ENCODE measurements around the gene CIT. TPM values are rescaled to one million over a fixed set of nuclear protein-coding genes. Genes with fewer than 3 reads are reported as not detected.

The CIT gene
- polyA plus RNA-seq, 3 donors, result 0.03 TPM; not detected in 2

DNA sequence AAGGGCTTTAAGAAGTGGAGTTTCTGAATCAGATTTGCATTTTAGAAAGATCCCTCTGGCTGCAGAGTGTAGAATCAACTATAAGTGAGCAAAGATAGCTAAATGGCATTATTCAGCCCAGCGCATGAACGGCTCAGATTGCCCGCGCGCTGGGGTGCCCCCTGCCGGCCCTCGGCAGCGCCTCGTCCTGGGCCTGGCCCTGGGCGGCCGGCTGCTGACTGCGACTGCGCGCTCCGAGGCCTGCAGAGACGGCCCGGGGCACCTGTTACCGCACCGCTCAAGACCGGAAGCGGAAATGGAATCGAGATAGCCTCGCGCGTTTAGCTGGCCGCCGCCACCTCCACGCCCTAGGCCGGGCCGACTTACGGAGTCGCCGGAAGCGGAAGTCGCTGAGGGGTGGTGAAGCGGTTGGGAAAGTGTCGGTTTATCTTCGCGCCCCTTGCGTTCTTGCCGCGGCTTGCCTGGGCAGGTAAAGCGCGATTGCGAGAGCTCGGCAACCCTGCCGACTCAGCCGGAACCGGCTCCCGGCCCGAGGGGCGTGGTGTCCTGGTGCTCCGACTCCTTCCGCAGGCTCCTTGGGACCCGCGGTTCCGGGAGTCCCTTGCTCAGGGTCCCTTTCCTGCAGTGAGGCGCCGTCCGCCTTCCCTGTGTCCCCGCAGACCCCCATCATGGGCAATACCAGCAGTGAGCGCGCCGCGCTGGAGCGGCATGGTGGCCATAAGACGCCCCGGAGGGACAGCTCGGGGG, 209.4 kb downstream of the CIT start, which contains the start of gene PRKAB1:
TSS of gene PRKAB1 (plus strand) at position 557 of the 747 bp plus-strand sequence. CDS start at position 669, 112 bp downstream.
- Histone ChIP-seq H2AFZ (ENCODE audit: insufficient read depth, low read depth, low read length, poor library complexity, severe bottlenecking) (peak within 1 kb of the TSS; percentile 99), H3K4me3 (replicated peaks in 1 of 3; ENCODE audit: low read depth in 2 of 3, low read length in 3 of 3) (peak within 1 kb of the TSS; percentile 74 to 98 (median 93)), H3K4me1 (ENCODE audit: control insufficient read depth in 1 of 2, insufficient read depth in 2 of 2, low read length in 2 of 2) (peaks cover 28 to 37% of the 10 kb centered on the region in 2 donors), H3K9me3 (replicated peaks in 1 of 2; ENCODE audit: control insufficient read depth in 1 of 2, insufficient read depth in 1 of 2, low read length in 2 of 2) (no peaks in the 10 kb centered on the region), H3K79me2 (ENCODE audit: insufficient read depth, low read length) (peaks cover 59% of the 10 kb centered on the region), H3K27me3 (ENCODE audit: control insufficient read depth in 2 of 2, insufficient read depth in 2 of 2, low read length in 2 of 2) (no peaks in the 10 kb centered on the region), H3K9ac (ENCODE audit: insufficient read depth, low read length, poor library complexity, severe bottlenecking) (peak within 1 kb of the TSS; percentile 97), H3K4me2 (replicated peaks; ENCODE audit: extremely low read depth, low read length, poor library complexity, severe bottlenecking) (peak within 1 kb of the TSS; percentile 87), H3K27ac (ENCODE audit: low read depth in 1 of 2, low read length in 2 of 2) (peak within 1 kb of the TSS; percentile 90 to 95), H4K20me1 (ENCODE audit: insufficient read depth, low read length) (peaks cover 8% of the 10 kb centered on the region), H3K36me3 (replicated peaks in 1 of 2; ENCODE audit: control insufficient read depth in 1 of 2, insufficient read depth in 2 of 2, low read length in 2 of 2) (peaks cover 22 to 32% of the 10 kb centered on the region in 2 donors)
- H3K27me3 Mint-ChIP-seq (ENCODE audit: low read depth in 3 of 3), result peaks cover 0 to 2% (median 2%) of the 10 kb centered on the region in 3 donors
- DNase-seq, result peak; percentile 97 to 99 (median 98)
- under 1% methylated on average over 63 of the region's 69 CpGs for WGBS (ENCODE audit: insufficient coverage)
- H3K4me3 Mint-ChIP-seq, result peak within 1 kb of the TSS; percentile 88 to 92
- H3K36me3 Mint-ChIP-seq, result peaks cover 27 to 28% of the 10 kb centered on the region in 2 donors
- intact Hi-C loops (cut with micrococcal nuclease), result no loop called here
- TF ChIP-seq, protein P1, sequence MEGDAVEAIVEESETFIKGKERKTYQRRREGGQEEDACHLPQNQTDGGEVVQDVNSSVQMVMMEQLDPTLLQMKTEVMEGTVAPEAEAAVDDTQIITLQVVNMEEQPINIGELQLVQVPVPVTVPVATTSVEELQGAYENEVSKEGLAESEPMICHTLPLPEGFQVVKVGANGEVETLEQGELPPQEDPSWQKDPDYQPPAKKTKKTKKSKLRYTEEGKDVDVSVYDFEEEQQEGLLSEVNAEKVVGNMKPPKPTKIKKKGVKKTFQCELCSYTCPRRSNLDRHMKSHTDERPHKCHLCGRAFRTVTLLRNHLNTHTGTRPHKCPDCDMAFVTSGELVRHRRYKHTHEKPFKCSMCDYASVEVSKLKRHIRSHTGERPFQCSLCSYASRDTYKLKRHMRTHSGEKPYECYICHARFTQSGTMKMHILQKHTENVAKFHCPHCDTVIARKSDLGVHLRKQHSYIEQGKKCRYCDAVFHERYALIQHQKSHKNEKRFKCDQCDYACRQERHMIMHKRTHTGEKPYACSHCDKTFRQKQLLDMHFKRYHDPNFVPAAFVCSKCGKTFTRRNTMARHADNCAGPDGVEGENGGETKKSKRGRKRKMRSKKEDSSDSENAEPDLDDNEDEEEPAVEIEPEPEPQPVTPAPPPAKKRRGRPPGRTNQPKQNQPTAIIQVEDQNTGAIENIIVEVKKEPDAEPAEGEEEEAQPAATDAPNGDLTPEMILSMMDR (IDR thresholded peaks at IDR 0.05), result peak; percentile 91
- H3K9me3 Mint-ChIP-seq, result peaks cover 0 to 3% (median 0%) of the 10 kb centered on the region in 7 donors
- H3K4me1 Mint-ChIP-seq, result peaks cover 35% of the 10 kb centered on the region
- peak within 1 kb of the TSS; percentile 88 to 96 (median 92) for H3K27ac Mint-ChIP-seq

DNA sequence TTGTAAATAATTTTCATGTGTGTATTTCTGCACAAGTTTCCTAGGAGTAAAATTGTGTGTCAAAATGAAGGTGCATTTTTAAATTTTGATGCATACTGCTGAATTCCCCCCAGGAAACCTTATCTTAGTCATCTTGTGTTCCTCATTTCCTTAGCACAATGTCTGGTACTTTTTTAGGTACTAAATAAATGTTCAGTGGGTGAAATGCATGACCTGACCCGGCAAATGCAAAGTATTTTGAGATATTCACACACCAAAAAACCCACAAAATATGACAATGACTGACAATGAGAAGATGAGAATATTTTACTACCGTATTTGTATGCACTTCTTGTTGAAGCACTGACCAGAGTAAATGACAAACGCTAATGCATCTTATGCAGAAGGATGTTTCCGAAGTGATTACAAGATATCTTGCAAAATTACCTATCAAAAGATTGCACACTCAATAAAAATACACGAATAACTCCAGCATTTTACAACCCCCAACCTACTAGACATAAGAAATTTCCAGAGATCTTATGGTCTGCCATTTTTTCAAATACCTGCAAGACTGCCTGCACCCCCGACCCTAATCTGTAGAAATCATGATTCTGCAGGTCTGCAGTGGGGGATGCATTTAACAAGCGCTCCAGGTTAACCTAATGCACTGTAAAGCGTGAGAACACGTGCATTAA, 210.1 kb downstream of the CIT start:
- intact Hi-C loops (cut with micrococcal nuclease), result no loop called here
- WGBS (ENCODE audit: insufficient coverage), result 0% methylated on average over 4 of the region's 9 CpGs

More for the DNA sequence above, 210.1 kb downstream of the CIT start:
- H3K27ac ChIP-seq (ENCODE audit: low read depth in 1 of 2, low read length in 2 of 2), result peak overlapping the region in 1 of 2 donors; percentile 95
- H3K4me1 Mint-ChIP-seq, result peaks cover 35% of the 10 kb centered on the region
- H3K9me3 Mint-ChIP-seq, result peaks cover 0 to 3% (median 0%) of the 10 kb centered on the region in 7 donors
- peak overlapping the region; percentile 88 to 92 for H3K4me3 Mint-ChIP-seq
- H3K27me3 Mint-ChIP-seq (ENCODE audit: low read depth in 3 of 3), result peaks cover 0 to 2% (median 2%) of the 10 kb centered on the region in 3 donors
- peak in 2 of 3 donors; percentile 20 to 64 for DNase-seq
- H3K79me2 ChIP-seq (ENCODE audit: insufficient read depth, low read length), result peaks cover 53% of the 10 kb centered on the region
- peak overlapping the region; percentile 97 for H3K9ac ChIP-seq (ENCODE audit: insufficient read depth, low read length, poor library complexity, severe bottlenecking)
- peaks cover 15 to 25% of the 10 kb centered on the region in 2 donors for H3K36me3 ChIP-seq (replicated peaks in 1 of 2; ENCODE audit: control insufficient read depth in 1 of 2, insufficient read depth in 2 of 2, low read length in 2 of 2)
- H3K4me1 ChIP-seq (ENCODE audit: control insufficient read depth in 1 of 2, insufficient read depth in 2 of 2, low read length in 2 of 2), result peaks cover 28 to 37% of the 10 kb centered on the region in 2 donors
- TF ChIP-seq, protein P1 (IDR thresholded peaks at IDR 0.05), result no peak
- H3K9me3 ChIP-seq (replicated peaks in 1 of 2; ENCODE audit: control insufficient read depth in 1 of 2, insufficient read depth in 1 of 2, low read length in 2 of 2), result no peaks in the 10 kb centered on the region
- H3K27ac Mint-ChIP-seq, result peak overlapping the region; percentile 29 to 90 (median 88)
- H3K4me2 ChIP-seq (replicated peaks; ENCODE audit: extremely low read depth, low read length, poor library complexity, severe bottlenecking), result peak overlapping the region; percentile 87
- H2AFZ ChIP-seq (ENCODE audit: insufficient read depth, low read depth, low read length, poor library complexity, severe bottlenecking), result peak overlapping the region; percentile 99
- peak overlapping the region; percentile 74 to 98 (median 93) for H3K4me3 ChIP-seq (replicated peaks in 1 of 3; ENCODE audit: low read depth in 2 of 3, low read length in 3 of 3)
- H4K20me1 ChIP-seq (ENCODE audit: insufficient read depth, low read length), result peaks cover 6% of the 10 kb centered on the region
- H3K36me3 Mint-ChIP-seq, result peaks cover 20 to 21% of the 10 kb centered on the region in 2 donors
- no peaks in the 10 kb centered on the region for H3K27me3 ChIP-seq (ENCODE audit: control insufficient read depth in 2 of 2, insufficient read depth in 2 of 2, low read length in 2 of 2)
